GM12878 (cell line): Measurements from ENCODE around the gene SLCO2A1. TPM values are rescaled to one million over a fixed set of nuclear protein-coding genes. Genes with fewer than 3 reads are reported as not detected.

Experiments used
- ATAC-seq: fragments of 200-7000 bp; cut with Tn5 transposase; 3 replicates; pipeline ENCODE4 v1.9.1; 2020; ENCODE audit warnings: mild to moderate bottlenecking, moderate library complexity
- BruUV-seq: library from RNA; stranded (reverse); fragments of 400-500 nt; replicated peaks from 2 replicates; lab custom pipeline; 2021; lab: Mats Ljungman, UMichigan
- CTCF ChIA-PET: fragments of 300-600 bp; sonication (Branson Sonifier 250); formaldehyde crosslinking; extraction: SDS; loops from one replicate; lab custom pipeline; 2021; ENCODE audit warnings: inconsistent platforms; lab: Yijun Ruan, JAX
- POLR2A ChIA-PET: fragments of 350-600 bp; formaldehyde crosslinking; extraction: SDS; loops from one replicate; lab custom pipeline; 2021; ENCODE audit warnings: inconsistent platforms; lab: Charles Lee
- RAD21 ChIA-PET: fragments of 300-600 bp; sonication (Branson Sonifier 250); formaldehyde crosslinking; loops from one replicate; lab custom pipeline; 2023; ENCODE audit warnings: antibody characterized with exemption; ENCODE audit not compliant: unreplicated experiment; lab: Charles Lee
- SMC1A ChIA-PET: fragments of 300-600 bp; sonication (Branson Sonifier 250); formaldehyde crosslinking; loops from one replicate; lab custom pipeline; 2023; ENCODE audit not compliant: unreplicated experiment, uncharacterized antibody; lab: Charles Lee
- DNase-seq: peaks from one replicate; pipeline ENCODE4 v3.0.0-alpha.2; 2011; ENCODE audit warnings: low read depth, low spot score
- FAIRE-seq: peaks from 3 replicates; lab custom pipeline; 2011; peaks lifted over from hg19 to GRCh38; lab: Jason Lieb, UNC
- H2AFZ ChIP-seq: 2 replicates; pipeline ENCODE4 v1.6.0; 2011; ENCODE audit warnings: low read depth, low read length, control low read depth; ENCODE audit not compliant: control insufficient read depth
- H3K27ac ChIP-seq: 2 replicates; pipeline ENCODE4 v1.5.1; 2011; ENCODE audit warnings: control low read depth; ENCODE audit not compliant: control insufficient read depth, insufficient read depth
- H3K27me3 ChIP-seq, 2 experiments: replicated peaks in 1 of 2; 2 replicates each; pipeline versions ENCODE4 v1.6.0 to v1.6.1; 2011; ENCODE audit warnings: low read length in 1 of 2; ENCODE audit not compliant: control insufficient read depth in 2 of 2, insufficient read depth in 2 of 2
- H3K36me3 ChIP-seq, 2 experiments: 2 replicates each; pipeline ENCODE4 v1.5.1; 2011; ENCODE audit warnings: low read length in 1 of 2; ENCODE audit not compliant: control insufficient read depth in 2 of 2, insufficient read depth in 2 of 2
- H3K4me1 ChIP-seq: 2 replicates; pipeline ENCODE4 v1.6.1; 2011; ENCODE audit warnings: mild to moderate bottlenecking, low read length, moderate library complexity, mixed read lengths; ENCODE audit not compliant: control insufficient read depth, insufficient read depth
- H3K4me2 ChIP-seq: 2 replicates; pipeline ENCODE4 v1.6.0; 2011; ENCODE audit warnings: control low read depth; ENCODE audit not compliant: control insufficient read depth, insufficient read depth
- H3K4me3 ChIP-seq: fragments of 200-600 bp; sonication (generic); 2 replicates; pipeline ENCODE4 v1.5.1; 2016
- H3K79me2 ChIP-seq: 2 replicates; pipeline ENCODE4 v1.6.0; 2011; ENCODE audit warnings: low read length; ENCODE audit not compliant: control insufficient read depth, insufficient read depth
- H3K9ac ChIP-seq: 2 replicates; pipeline ENCODE4 v1.8.0; 2011; ENCODE audit warnings: low read length, control low read depth, mixed read lengths; ENCODE audit not compliant: control insufficient read depth, insufficient read depth
- H3K9me3 ChIP-seq: replicated peaks from 3 replicates; pipeline ENCODE4 v1.5.1; 2011; ENCODE audit warnings: mild to moderate bottlenecking, low read length; ENCODE audit not compliant: control insufficient read depth, insufficient read depth
- H4K20me1 ChIP-seq: 2 replicates; pipeline ENCODE4 v1.6.0; 2011; ENCODE audit not compliant: control insufficient read depth, insufficient read depth
- HDAC6 ChIP-seq: fragments of 200-600 bp; sonication (generic); IDR thresholded peaks from one replicate; pipeline ENCODE4 v1.8.0; 2017; ENCODE audit warnings: antibody characterized with exemption; ENCODE audit not compliant: unreplicated experiment
- RB1 ChIP-seq: fragments of 450-650 bp; formaldehyde crosslinking; IDR thresholded peaks from 2 replicates; pipeline ENCODE4 v1.6.1; 2017; ENCODE audit warnings: mild to moderate bottlenecking, borderline replicate concordance
- ZNF207 ChIP-seq: fragments of 450-650 bp; IDR thresholded peaks from 2 replicates; pipeline ENCODE4 v1.6.1; 2014; ENCODE audit warnings: antibody characterized with exemption, mild to moderate bottlenecking, borderline replicate concordance
- WGBS: methylation state at CpG from one replicate; pipeline ENCODE4 v1.1.6; 2016; ENCODE audit warnings: low lambda C conversion rate; ENCODE audit not compliant: insufficient replicate concordance, insufficient coverage; ENCODE audit errors: missing lambda C conversion rate; 5-methylcytosine and 5-hydroxymethylcytosine counted together
- in situ Hi-C: fragments of 300-500 bp; cut with MboI; formaldehyde crosslinking; loops from 9 replicates; pipeline ENCODE4 v1.14.3; 2018; ENCODE audit warnings: mixed read lengths
- intact Hi-C: fragments of 100-400 bp; cut with micrococcal nuclease; formaldehyde crosslinking; loops from one replicate; pipeline ENCODE4 v1.14.2; 2022; ENCODE audit not compliant: unreplicated experiment
- polyA plus RNA-seq, 11 experiments: library from polyadenylated mRNA; depleted of rRNA in 4 of 11; unstranded in 6 of 11; stranded (reverse) in 5 of 11; fragments of >200 nt; fragmentation: Nextera tagmentation in 4 of 11; fragmentation: Illumina TruSeq in 1 of 11; extraction: Ambion mirVana in 4 of 11; extraction: Trizol in 1 of 11; gene quantifications; 1 replicate in 1 of 11; 2 replicates in 10 of 11; pipeline versions ENCODE4 v1.2.1 to v1.2.3, GENCODE V29; 2011 to 2016; ENCODE audit warnings: inconsistent platforms in 2 of 11, missing spikeins in 2 of 11, low read depth in 1 of 11
- total RNA-seq, 4 experiments: library from RNA; depleted of rRNA in 3 of 4; stranded (reverse); fragments of >200 nt in 3 of 4; fragmentation: Illumina TruSeq in 1 of 4; extraction: Trizol in 1 of 4; gene quantifications; 2 replicates each; pipeline versions ENCODE4 v1.2.1 to v1.2.3, GENCODE V29; 2013 to 2021
- TF ChIP-seq, protein P1 (sequence below): fragments of 450-650 bp; formaldehyde crosslinking; IDR thresholded peaks from 2 replicates; pipeline ENCODE4 v1.4.0; 2022; ENCODE audit warnings: mild to moderate bottlenecking, moderate library complexity

The SLCO2A1 gene
- total and polyA plus RNA-seq, 10 of the 15 experiments (the other 5 are each of a cell fraction or from before 2014, with no cell fraction given): 0.05 TPM; not detected in 9

- 52% methylated on average over 4 of the region's 4 CpGs for WGBS
- Histone ChIP-seq H3K9me3 (no peaks in the 10 kb centered on the region), H3K9ac (no peak overlapping the region), H3K4me2 (no peak overlapping the region), H3K36me3 (no peaks in the 10 kb centered on the region), H2AFZ (no peak overlapping the region), H3K4me3 (no peak overlapping the region), H3K4me1 (no peaks in the 10 kb centered on the region), H3K27me3 (no peaks in the 10 kb centered on the region; a peak in 2 of 4 replicates), H4K20me1 (no peaks in the 10 kb centered on the region), H3K79me2 (no peaks in the 10 kb centered on the region), H3K27ac (no peak overlapping the region)
- SMC1A ChIA-PET: no interaction called here
- in situ Hi-C loops (no loop called here), intact Hi-C loops (no loop called here)
- ATAC-seq (no peak), DNase-seq (no peak), FAIRE-seq (no peak)
- TF ChIP-seq, protein P1, sequence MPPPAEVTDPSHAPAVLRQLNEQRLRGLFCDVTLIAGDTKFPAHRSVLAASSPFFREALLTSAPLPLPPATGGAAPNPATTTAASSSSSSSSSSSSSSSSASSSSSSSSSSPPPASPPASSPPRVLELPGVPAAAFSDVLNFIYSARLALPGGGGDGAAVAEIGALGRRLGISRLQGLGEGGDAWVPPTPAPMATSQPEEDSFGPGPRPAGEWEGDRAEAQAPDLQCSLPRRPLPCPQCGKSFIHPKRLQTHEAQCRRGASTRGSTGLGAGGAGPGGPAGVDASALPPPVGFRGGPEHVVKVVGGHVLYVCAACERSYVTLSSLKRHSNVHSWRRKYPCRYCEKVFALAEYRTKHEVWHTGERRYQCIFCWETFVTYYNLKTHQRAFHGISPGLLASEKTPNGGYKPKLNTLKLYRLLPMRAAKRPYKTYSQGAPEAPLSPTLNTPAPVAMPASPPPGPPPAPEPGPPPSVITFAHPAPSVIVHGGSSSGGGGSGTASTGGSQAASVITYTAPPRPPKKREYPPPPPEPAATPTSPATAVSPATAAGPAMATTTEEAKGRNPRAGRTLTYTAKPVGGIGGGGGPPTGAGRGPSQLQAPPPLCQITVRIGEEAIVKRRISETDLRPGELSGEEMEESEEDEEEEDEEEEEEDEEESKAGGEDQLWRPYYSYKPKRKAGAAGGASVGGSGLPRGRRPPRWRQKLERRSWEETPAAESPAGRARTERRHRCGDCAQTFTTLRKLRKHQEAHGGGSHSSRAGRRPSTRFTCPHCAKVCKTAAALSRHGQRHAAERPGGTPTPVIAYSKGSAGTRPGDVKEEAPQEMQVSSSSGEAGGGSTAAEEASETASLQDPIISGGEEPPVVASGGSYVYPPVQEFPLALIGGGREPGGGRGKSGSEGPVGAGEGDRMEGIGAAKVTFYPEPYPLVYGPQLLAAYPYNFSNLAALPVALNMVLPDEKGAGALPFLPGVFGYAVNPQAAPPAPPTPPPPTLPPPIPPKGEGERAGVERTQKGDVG: no peak
- TF ChIP-seq HDAC6: no peak
- CTCF ChIA-PET: no interaction called here
- RAD21 ChIA-PET: no interaction called here
- no TSS peak for BruUV-seq
- POLR2A ChIA-PET: no interaction called here
Measured at GRCh38 chr3:133977568-133977967, 52.2 kb downstream of the SLCO2A1 start.

- RAD21 ChIA-PET: no interaction called here
- H3K27me3 ChIP-seq: peaks cover 0 to 3% of the 10 kb centered on the region in 2 experiments; a peak in 2 of 4 replicates
- no peak for TF ChIP-seq RB1
- TF ChIP-seq ZNF207: no peak
- TF ChIP-seq, all 136 proteins: peak for 0
- Histone ChIP-seq H3K36me3 (no peaks in the 10 kb centered on the region), H3K4me1 (no peaks in the 10 kb centered on the region), H3K4me3 (no peak overlapping the region), H3K79me2 (no peaks in the 10 kb centered on the region), H2AFZ (no peak overlapping the region), H3K9me3 (no peaks in the 10 kb centered on the region; the same call in 2 of the 3 replicates), H3K27ac (no peak overlapping the region), H4K20me1 (no peaks in the 10 kb centered on the region), H3K9ac (no peak overlapping the region), H3K4me2 (no peak overlapping the region)
- intact Hi-C loops (no loop called here), in situ Hi-C loops (no loop called here)
- ChIA-PET POLR2A (no interaction called here), CTCF (no interaction called here), SMC1A (no interaction called here)
- DNase-seq: no peak
- BruUV-seq: no TSS peak
- no peak for FAIRE-seq
- no peak for ATAC-seq
- WGBS: 18% methylated on average over 8 of the region's 8 CpGs
Measured at GRCh38 chr3:133973249-133973980, 56.3 kb downstream of the SLCO2A1 start.
